Glomerular endothelial cell (primary cell): ENCODE measurements around the gene HSPD1. TPM values are rescaled to one million over a fixed set of nuclear protein-coding genes. Genes with fewer than 3 reads are reported as not detected.
"Not testable (repeated sequence)": the region's sequence is repeated elsewhere in the genome, so short reads cannot be mapped to it uniquely, and the experiment has no call there.

Experiments
- DNase-seq: peaks from one replicate; pipeline ENCODE4 v3.0.0-alpha.2; 2011; ENCODE audit warnings: low read depth, low spot score; ENCODE audit errors: extremely low read depth
- total RNA-seq: library from RNA; depleted of rRNA; stranded (reverse); fragments of >200 nt; gene quantifications from 2 replicates; pipeline ENCODE4 v1.2.3, GENCODE V29; 2015

HSPD1 gene
- total RNA-seq, 1 donor from 2014 or later = 164 TPM

- DNase-seq = no peak
Measured at GRCh38 chr2:197498235-197498936, 1.3 kb downstream of the HSPD1 start.

- no peak for DNase-seq
Measured at GRCh38 chr2:197497326-197497725, 2.3 kb downstream of the HSPD1 start.

GRCh38 chr2:197496695-197497094 lies 2.9 kb downstream of the HSPD1 start:
- no peak for DNase-seq

GRCh38 chr2:197495433-197496134 lies 4.1 kb downstream of the HSPD1 start:
- DNase-seq = no peak

- no peak for DNase-seq
Measured at GRCh38 chr2:197487385-197487784, 12.3 kb downstream of the HSPD1 start.

GRCh38 chr2:197486175-197486574 lies 13.5 kb downstream of the HSPD1 start:
- no peak for DNase-seq

- DNase-seq = not testable (repeated sequence)
Measured at GRCh38 chr2:197484248-197484647, 15.4 kb downstream of the HSPD1 start.

GRCh38 chr2:197480165-197481036 lies 19.2 kb downstream of the HSPD1 start:
- DNase-seq = no peak

- no peak for DNase-seq
Measured at GRCh38 chr2:197477797-197478196, 21.8 kb downstream of the HSPD1 start.

- no peak for DNase-seq
Measured at GRCh38 chr2:197472166-197472565, 27.5 kb downstream of the HSPD1 start.

GRCh38 chr2:197464175-197464574 lies 35.5 kb downstream of the HSPD1 start:
- DNase-seq = no peak

- no peak for DNase-seq
Measured at GRCh38 chr2:197461057-197461456, 38.6 kb downstream of the HSPD1 start.

- DNase-seq = no peak
Measured at GRCh38 chr2:197460649-197461048, 39.0 kb downstream of the HSPD1 start.

GRCh38 chr2:197455428-197455827 lies 44.2 kb downstream of the HSPD1 start:
- no peak for DNase-seq

GRCh38 chr2:197454923-197455322 lies 44.7 kb downstream of the HSPD1 start:
- DNase-seq = no peak

GRCh38 chr2:197453914-197454398 lies 45.7 kb downstream of the HSPD1 start:
- DNase-seq = no peak

- DNase-seq = peak; percentile 94
Measured at GRCh38 chr2:197453123-197453913, 46.3 kb downstream of the HSPD1 start, which contains the start of gene COQ10B. Gene COQ10B, plus strand, starts transcription at chr2:197453552. Its CDS starts 9 bp downstream, at chr2:197453561.

- DNase-seq = no peak
Measured at GRCh38 chr2:197452754-197453122, 46.9 kb downstream of the HSPD1 start.

GRCh38 chr2:197450935-197451358 lies 48.7 kb downstream of the HSPD1 start:
- DNase-seq = not testable (repeated sequence)

GRCh38 chr2:197450465-197450864 lies 49.2 kb downstream of the HSPD1 start:
- no peak for DNase-seq
